Kidney tubule cell (primary cell): Measurements from ENCODE around the gene SLTM.
"Not testable (repeated sequence)": the region's sequence is repeated elsewhere in the genome, so short reads cannot be mapped to it uniquely, and the experiment has no call there.

ENCODE experiments used
- DNase-seq: peaks from one replicate; pipeline ENCODE4 v3.0.0-alpha.2; 2018; ENCODE audit warnings: low spot score

Gene SLTM

DNA sequence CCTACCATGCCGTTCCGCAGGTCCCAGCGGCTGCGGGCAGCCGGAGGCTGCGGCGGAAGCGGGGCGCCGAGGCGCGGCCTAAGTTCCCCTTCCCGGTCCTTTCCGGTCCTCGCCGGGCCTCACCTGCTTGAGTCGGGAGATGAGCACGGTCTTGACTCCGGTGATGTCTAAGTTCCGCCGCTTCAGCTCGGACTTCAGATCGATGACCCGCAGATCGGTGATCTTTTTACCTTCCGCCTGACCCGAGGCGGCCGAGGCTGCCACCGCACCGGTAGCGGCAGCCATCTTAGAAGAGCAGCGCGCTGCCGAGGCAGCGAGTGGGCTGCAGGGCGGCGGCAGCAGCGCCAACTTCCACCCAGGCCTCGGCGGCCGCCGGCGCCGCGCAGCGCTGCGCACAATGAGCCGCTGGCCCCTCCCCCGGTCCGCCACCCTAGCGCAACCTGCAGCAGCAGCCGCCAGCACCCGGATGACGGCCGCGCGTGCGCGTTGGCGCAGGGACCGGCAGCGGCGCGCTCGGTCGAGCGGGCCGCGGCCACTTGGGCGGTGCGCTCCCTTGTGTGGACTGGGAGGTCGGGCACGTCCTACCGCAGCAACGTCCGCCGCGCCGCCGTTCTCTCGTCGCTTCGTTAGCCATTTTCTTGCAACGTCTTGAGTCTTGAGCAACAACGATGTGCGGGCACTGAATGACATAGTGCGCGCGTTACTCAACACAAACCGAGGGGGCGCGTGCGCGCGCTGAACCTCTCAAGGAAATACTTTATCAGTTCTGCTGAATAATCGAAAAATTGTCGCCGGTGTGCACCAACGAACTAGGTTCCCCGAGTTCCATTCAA, at the start of gene SLTM:
SLTM (minus strand) TSS at position 399 of the 833 bp plus-strand sequence; CDS start at position 285, 114 bp downstream.
- DNase-seq = peak; percentile 96

DNA sequence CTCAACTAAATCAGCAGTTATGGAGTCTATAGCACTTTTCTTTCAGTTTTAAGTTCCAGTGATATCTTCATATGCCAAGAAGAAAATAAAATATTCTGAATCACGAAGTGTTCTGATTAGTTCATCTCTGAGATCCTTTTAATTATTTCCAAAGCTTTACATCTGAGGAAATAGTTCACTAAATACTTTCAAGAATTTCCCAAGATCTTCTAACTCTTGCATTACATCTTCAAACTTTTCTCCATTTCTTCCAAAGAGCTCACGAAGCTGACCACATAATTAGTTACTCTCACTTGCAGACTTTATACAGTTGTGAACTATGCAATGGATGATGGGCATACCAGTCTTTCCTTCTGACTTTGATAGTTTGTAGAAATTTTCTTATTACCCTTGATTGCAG, 49.8 kb upstream of the SLTM start:
- DNase-seq = no peak

DNA sequence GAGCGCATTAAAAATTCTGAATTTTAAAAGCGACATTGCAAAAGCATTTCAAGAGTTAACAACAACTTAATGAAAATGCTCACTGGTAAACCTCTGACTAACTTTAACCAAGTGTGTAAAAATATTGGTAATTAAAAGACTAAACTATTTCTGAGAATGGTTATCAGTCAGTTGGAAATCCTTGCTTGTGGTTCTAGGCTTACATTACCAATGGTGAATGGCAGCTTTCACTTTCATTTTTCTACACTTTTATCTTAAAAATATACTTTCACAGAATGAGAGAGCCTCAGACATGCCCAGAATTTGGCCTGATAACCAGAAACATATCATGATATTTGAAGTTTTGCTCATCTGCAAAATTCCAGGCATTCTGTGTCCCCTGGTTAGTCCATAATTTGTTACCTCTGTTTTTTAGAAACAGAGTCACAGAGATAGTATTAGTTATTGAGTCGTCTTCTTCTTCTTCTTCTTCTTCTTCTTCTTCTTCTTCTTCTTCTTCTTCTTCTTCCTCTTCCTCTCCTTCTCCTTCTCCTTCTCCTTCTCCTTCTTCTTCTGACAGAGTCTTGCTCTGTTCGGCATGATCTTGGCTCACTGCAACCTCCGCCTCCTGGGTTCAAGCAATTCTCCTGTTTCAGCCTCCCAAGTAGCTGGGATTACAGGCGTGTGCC, 48.5 kb upstream of the SLTM start:
- DNase-seq = no peak

DNA sequence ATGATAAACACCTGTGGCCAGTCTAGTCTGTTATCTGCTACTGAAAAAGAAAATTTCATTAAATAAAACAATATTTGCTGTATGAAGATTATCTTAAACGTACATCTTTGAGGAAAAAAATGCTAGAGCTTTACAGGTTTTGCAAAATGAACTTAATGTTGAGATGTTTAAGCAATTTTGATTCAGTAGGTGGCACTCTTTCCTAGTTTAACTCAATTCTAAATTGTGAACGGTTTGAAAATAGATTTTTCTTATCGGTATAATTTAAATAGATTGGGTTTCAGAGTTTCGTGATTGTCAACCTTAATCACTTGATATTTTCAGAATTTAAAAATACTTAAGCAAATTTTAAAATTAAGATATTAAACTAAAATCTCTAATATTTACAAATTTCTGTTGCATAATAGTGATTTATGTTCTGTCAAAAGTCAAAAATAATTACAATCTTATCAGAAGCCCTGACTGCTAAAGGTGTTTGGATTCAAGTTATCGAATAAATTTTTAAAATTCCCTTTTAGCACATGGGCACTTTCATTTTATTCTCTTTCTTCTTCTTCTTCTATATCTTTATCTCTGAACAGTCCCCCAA, 47.0 kb upstream of the SLTM start:
- peak; percentile 49 for DNase-seq

DNA sequence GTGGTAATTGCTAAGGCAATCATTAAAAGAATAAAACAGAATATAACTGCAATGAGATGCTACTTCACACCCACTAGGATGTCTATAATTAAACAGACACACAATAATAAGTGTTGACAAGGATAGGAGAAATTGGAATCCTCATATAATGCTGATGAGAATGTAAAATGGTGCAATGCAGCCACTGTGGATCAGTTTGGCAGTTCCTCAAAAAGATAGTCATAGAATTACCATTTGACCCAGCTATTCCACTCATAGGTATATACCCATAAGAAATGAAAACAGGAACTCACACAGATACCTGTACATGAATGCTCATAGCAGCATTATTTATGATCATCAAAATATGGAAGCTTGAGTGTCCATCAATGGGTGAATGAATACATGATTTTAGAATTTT, 44.4 kb upstream of the SLTM start:
- DNase-seq = no peak

DNA sequence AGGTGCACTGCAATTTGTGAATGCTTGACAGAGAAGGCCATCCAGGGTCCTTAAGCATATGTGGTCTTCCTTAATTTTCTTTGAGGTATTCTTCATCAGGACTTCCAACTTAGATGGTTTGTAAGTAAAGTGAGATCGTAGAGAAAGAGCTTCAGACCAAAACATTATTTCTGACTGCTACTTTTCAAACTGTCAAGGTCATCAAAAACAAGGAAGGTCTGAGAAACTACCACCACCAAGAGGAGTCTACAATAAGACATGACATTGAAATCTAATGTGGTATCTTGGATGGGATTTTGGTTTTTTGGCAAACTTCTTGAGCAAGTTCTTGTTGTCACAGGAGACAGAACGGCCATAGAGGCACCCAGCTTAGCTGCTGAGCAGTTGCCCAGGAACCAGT, 34.0 kb upstream of the SLTM start:
- DNase-seq = no peak

DNA sequence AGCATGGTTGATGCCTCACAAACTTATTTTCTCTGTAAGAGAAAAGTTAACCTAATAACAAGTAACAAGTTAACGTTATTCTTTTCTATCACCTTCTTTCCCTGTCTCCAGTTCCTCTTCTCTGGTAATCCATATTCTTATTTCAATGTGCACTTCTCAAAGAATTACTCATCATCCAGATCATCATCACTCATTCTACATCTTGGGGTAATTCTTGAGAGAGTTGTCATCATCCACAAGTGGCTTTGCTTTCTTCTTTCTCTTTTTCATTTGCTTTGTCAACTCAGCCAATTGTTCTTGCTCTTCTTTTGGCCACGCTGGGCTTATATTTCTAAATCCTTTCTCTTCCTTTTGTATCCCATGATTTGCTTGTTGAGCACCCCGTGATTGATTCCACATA, 33.2 kb upstream of the SLTM start:
- peak; percentile 48 for DNase-seq

DNA sequence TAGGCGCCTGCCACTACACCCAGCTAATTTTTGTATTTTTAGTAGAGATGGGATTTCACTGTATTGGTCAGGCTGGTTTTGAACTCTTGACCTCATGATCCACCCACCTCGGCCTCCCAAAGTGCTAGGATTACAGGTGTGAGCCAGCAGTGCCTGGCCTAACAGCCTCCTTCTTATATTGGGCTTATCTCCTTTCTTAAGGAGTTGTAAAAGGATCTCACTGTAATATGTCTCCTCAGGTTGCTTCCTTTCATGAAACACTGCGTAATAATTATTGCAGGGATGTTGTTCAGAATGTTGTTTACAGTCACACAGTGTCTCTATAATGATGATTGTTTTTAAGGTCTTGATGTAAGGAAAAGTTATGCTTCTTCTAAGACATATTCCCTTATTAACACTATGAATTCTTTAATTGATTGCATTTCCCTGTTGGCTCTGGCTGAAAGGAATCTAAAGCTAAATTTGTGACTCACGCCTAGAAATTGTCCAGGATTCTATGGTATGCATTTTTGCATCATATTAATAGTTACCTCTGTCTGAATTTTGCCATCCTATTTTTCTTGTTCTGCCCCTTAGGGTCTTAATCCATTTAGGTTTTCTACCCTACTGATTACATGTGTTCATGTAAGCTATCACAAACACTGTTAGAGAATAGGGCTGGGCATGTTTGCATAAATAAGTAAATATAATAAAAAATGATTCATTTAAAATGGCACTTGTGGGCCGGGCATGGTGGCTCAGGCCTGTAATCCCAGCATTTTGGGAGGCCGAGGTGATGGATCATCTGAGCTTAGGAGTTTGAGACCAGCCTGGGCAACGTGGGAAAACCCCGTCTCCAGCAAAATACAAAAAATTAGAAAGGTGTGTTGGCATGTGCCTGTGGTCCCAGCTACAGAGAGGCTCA, 29.4 kb upstream of the SLTM start:
- DNase-seq = peak; percentile 4

DNA sequence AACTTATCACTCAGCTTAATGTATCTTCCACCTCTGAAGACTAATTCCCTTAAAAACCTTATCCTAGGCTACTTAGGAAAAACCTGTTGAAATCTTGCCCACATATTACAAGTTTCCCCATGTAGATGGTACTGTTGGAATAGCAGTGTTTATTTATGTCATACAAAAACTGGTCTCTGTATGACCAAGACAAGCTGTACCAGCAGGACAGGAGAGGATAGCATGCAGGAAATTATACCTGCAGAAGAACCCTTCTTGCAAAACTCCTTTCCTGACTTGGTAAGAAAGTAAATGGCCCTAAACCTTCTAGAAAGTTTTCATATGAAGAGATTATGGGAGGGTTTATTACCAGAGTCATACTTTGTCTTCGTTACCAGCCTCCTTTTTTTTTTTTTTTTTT, 28.7 kb upstream of the SLTM start:
- no peak for DNase-seq

DNA sequence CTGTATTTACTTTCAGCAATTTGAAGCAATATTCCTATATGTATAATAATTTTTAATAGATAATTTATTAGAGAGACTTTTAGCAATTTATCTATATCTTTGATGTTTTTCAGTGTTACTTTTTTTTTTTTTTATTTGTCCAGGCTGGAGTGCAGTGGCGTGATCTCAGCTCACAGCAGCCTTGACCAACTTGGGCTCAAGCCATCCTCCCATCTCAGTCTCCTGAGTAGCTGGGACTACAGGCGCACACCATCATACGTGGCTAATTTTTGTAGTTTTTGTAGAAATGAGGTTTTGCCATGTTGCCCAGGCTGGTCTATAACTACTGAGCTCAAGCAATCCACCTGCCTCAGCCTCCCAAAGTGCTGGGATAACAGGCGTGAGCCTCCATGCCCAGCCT, 25.3 kb upstream of the SLTM start:
- DNase-seq = no peak

DNA sequence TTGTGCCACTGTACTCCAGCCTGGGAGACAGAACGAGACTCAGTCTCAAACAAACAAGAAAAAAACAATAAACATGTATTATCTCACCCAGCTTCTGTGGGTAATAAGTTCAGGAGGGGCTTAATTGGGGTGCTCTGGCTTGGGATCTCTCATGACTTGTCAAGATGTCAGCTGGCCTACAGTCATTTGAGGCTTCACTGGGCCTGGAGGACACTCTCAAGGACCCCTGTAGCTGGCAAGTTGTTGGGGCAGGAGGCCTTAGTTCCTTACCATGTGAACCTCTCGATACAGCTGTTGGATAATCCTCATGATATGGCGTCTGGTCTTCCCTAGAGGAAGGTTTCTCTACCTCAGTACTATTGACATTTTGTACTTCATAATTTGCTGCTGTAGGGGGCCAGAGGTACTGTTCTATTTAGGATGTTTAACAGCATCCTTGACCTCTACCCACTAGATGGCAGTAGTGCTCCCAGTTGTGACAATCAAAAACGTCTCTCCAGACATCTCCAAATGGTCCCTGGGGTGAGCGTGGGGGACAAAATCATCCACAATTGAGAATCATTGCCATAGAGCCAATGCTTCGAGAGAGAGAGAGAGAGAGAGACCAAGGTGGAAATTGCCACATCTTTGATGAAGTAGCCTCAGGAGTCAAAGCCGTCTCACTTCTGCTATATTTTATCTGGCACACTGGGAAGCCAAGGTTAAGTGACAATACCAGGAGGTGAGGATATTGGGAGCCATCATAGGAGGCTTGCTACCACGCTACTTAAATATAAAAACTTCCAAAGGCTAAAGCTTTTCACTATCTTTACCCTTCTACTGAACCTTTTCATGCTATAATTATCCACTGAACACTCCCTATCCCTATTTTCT, 23.9 kb upstream of the SLTM start:
- peak; percentile 68 for DNase-seq

DNA sequence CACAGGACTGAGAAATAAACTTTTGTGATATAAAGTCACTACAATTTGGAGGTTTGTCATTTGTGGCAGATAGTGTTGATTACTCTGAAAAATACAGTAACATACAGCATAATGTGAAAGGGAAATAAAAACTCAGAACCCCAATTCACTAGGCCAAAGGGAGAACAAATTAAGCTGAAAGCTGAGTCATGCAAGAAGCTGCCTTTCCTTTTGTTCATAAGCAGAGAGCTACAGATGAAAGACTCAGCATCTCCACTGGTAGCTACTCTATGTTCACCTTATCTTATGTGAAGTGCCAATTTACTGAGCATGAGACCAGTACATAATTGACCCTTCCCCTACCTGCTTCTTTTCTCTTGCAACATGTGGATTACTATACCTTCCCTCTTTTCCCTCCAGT, 19.3 kb upstream of the SLTM start:
- DNase-seq = peak; percentile 30

DNA sequence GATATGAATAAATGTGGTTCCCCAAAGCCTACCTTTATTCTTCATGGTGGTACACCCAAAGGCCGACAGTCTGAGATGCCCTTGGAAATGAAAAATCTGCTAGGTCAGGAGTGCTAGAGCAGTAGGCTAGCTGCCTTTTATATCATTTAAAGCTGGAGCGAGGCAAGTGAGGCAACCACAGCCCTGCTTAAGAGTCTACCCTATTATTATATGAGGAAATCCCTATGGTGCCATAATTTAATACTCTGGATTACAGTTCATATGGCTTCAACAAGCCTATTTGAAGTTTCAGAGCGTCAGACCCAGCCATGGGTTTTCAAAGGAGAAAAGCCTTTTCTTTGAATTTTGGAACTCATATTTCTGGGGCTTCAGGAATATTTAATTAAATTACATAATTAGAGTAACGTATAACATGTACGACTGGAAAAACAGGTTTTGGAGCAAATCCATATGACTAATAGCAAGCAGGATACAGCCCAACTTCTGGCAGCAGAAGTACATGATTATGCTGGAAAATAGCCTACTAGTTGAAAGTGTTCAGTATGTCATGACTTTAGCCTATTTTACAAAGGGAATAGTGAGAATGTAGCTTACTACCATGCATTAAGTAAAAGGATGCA, 18.0 kb upstream of the SLTM start:
- DNase-seq = peak; percentile 33

DNA sequence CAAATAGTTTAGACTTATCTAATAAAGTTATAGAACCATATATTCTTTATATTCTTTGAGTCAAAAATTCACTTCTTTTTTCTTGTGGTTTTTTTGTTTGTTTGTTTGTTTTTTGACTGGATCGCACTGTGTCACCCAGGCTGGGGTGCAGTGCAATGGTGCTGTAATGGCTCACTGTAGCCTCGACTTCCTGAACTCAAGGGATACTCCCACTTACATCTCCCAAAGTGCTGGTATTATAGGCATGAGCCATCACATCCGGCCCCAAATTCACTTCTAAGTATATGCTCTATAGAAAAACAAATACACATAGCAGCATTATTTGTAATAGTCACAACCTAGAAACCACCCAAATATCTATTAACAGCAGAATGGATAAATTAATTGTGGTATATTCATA, 13.7 kb upstream of the SLTM start:
- no peak for DNase-seq

DNA sequence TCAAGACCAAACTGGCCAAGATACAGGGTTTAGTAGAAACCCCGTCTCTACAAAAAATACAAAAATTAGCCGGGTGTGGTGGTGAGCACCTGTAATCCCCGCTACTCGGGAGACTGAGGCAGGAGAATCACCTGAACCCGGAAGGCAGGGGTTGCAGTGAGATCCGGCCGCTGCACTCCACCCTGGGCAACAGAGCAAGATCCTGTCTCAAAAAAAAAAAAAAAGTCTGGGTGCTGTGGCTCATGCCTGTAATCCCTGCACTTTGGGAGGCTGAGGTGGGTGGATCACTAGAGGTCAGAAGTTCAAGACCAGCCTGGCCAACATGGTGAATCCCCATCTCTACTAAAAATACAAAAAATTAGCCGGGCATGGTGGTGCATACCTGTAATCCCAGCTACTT, 1.5 kb upstream of the SLTM start:
- not testable (repeated sequence) for DNase-seq

DNA sequence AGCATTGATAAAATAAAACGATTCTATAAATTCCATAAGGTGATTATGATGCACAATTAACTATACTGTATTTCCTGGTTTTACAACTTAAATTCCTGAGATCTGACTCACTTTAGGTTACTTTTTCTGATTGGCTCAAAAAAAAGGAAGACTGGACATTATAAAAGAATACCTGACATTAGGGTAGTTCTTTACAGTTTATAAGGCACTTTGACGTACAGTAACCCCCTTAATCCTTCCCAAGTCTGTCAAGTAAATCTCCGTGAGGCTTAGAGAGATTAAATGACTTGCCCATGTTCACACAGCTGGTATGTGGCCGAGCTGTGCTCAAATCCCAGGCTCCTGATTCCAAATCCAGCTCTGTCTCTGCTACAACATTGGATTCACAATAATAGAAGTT, 1.0 kb upstream of the SLTM start:
- DNase-seq = peak; percentile 51

DNA sequence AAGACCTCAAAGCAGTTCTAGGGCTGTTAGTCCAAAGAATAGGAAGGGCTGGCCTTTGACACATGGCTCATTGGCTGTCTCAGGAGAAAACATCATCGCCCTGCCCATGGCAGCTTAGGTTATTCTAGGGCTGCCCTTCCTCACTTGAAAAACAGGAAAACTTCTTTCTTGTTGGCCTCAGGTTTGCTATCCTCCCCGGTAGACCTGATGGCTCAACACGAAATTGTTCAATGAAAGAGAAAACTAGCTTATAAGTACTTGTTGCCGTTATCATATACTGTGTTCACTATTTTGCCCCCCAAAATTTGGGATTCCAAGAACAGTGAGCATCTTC, 602 bp upstream of the SLTM start:
- DNase-seq = no peak

DNA sequence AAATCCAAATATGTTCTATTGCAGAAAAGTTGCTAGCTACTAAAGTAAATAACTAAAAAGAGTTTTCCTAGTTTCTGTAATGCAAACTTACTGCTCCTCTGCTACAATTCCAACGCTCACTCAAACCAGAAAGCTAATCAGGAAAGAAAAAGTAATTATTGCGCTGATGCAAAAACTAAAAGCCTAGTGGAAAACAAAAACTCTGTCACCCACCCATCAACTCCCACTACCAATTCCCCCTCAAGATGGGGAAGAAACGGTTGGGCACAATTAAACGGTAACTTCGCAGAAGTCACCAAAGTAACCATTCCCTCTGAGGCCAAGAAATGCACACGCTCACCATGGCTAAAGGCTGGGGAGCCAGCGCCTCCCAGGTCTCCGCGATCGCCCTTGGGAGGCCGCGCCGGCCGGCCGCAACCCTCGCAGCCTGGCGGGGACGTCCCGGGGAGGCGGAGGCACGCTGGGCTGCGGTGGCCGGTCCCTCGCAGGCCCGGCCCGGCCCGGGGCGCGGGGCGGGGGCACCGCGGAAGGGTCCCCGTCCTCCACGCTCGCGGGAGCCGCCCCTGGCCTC, 684 bp downstream of the SLTM start:
- no peak for DNase-seq

DNA sequence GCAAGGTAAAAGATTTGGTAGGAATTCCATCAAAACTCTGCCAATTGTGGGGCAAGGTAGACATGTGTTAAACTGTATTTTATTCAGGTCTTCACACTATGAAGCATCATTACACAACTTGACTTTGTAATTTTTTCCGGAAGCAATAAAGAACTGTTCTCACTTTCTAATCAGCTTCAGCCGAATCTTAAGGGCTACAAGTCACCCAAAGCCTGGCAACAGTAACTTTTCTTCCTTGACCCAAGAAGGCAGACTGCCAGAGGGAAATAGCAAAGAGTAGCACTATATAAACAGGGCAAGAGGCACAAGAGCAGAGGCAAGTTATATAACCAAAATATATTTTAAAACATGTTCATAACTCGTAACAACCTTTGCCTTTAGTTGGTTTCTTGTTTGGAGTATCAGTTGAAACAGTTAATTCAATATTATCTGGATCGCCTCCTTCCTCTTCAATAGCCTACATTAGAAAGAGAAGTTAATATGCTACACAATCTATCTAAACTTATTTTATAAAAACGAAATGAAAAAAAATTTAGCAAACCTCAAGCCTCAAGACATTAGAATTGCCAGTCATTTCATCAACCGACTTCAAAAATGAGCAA, 1.4 kb downstream of the SLTM start:
- peak; percentile 36 for DNase-seq

DNA sequence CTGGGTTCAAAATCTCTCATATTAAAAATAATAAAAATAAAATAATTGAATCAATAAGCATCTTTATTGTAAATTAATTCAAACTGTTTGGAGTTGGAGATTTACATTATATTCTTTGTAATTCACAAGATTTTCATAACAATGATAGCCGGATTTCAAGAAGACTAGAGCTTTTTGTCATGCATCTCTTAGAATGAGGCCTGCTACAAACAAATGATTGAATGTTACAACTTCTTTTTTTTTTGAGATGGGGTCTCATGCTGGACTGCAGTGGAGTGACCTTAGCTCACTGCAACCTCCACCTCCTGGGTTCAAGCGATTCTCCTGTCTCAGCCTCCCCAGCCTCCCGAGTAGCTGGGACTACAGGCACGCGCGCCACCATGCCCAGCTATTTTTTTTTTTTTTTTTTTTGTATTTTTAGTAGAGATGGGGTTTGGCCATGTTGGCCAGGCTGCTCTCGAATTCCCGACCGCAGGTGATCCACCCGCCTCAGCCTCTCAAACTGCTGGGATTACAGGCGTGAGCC, 3.5 kb downstream of the SLTM start:
- no peak for DNase-seq
